Measurements from ENCODE around the gene EIF6. TPM values are rescaled to one million over a fixed set of nuclear protein-coding genes. Genes with fewer than 3 reads are reported as not detected.

Gene EIF6
- polyA plus RNA-seq, 3 donors = 94.3 to 222 (median 190) TPM

- H3K27ac ChIP-seq (ENCODE audit: low read depth in 1 of 2, low read length in 2 of 2) = no peak overlapping the region
- no peak overlapping the region for H3K4me3 Mint-ChIP-seq
- H3K9me3 ChIP-seq (replicated peaks in 1 of 2; ENCODE audit: control insufficient read depth in 1 of 2, insufficient read depth in 1 of 2, low read length in 2 of 2) = no peaks in the 10 kb centered on the region
- H3K27me3 ChIP-seq (ENCODE audit: control insufficient read depth in 2 of 2, insufficient read depth in 2 of 2, low read length in 2 of 2) = no peaks in the 10 kb centered on the region
- H4K20me1 ChIP-seq (ENCODE audit: insufficient read depth, low read length) = peaks cover 5% of the 10 kb centered on the region
- TF ChIP-seq CTCF (IDR thresholded peaks at IDR 0.05) = no peak
- H3K27ac Mint-ChIP-seq = peak overlapping the region in 3 of 7 donors; percentile 5 to 68 (median 43)
- H3K36me3 Mint-ChIP-seq = peaks cover 5 to 13% of the 10 kb centered on the region in 2 donors
- no peak overlapping the region for H3K9ac ChIP-seq (ENCODE audit: insufficient read depth, low read length, poor library complexity, severe bottlenecking)
- H3K4me1 Mint-ChIP-seq = peaks cover 19% of the 10 kb centered on the region
- intact Hi-C loops (cut with micrococcal nuclease) = no loop called here
- H3K79me2 ChIP-seq (ENCODE audit: insufficient read depth, low read length) = peaks cover 36% of the 10 kb centered on the region
- H3K4me2 ChIP-seq (replicated peaks; ENCODE audit: extremely low read depth, low read length, poor library complexity, severe bottlenecking) = no peak overlapping the region
- H3K36me3 ChIP-seq (replicated peaks in 1 of 2; ENCODE audit: control insufficient read depth in 1 of 2, insufficient read depth in 2 of 2, low read length in 2 of 2) = peaks cover 6 to 15% of the 10 kb centered on the region in 2 donors
- DNase-seq = peak; percentile 13 to 66 (median 23)
- no CpG with 5 or more reads among the region's 5 CpGs for WGBS (ENCODE audit: insufficient coverage)
- no peaks in the 10 kb centered on the region for H3K9me3 Mint-ChIP-seq
- peaks cover 16 to 18% of the 10 kb centered on the region in 2 donors for H3K4me1 ChIP-seq (ENCODE audit: control insufficient read depth in 1 of 2, insufficient read depth in 2 of 2, low read length in 2 of 2)
- H3K4me3 ChIP-seq (replicated peaks in 1 of 3; ENCODE audit: low read depth in 2 of 3, low read length in 3 of 3) = no peak overlapping the region
- H3K27me3 Mint-ChIP-seq (ENCODE audit: low read depth in 3 of 3) = peaks cover 1 to 5% (median 4%) of the 10 kb centered on the region in 3 donors
- peak overlapping the region; percentile 94 for H2AFZ ChIP-seq (ENCODE audit: insufficient read depth, low read depth, low read length, poor library complexity, severe bottlenecking)
These were observed 1.2 kb upstream of the EIF6 start for GRCh38 chr20:35285806-35286076.

GRCh38 chr20:35284992-35285805 lies 627 bp upstream of the EIF6 start:
- Histone ChIP-seq H3K36me3 (replicated peaks in 1 of 2; ENCODE audit: control insufficient read depth in 1 of 2, insufficient read depth in 2 of 2, low read length in 2 of 2) (peaks cover 12 to 20% of the 10 kb centered on the region in 2 donors), H3K4me3 (replicated peaks in 1 of 3; ENCODE audit: low read depth in 2 of 3, low read length in 3 of 3) (peak overlapping the region; percentile 66 to 95 (median 91)), H4K20me1 (ENCODE audit: insufficient read depth, low read length) (peaks cover 5% of the 10 kb centered on the region), H3K27me3 (ENCODE audit: control insufficient read depth in 2 of 2, insufficient read depth in 2 of 2, low read length in 2 of 2) (no peaks in the 10 kb centered on the region), H3K4me1 (ENCODE audit: control insufficient read depth in 1 of 2, insufficient read depth in 2 of 2, low read length in 2 of 2) (peaks cover 16 to 18% of the 10 kb centered on the region in 2 donors), H3K27ac (ENCODE audit: low read depth in 1 of 2, low read length in 2 of 2) (peak overlapping the region in 1 of 2 donors; percentile 87), H3K4me2 (replicated peaks; ENCODE audit: extremely low read depth, low read length, poor library complexity, severe bottlenecking) (peak overlapping the region; percentile 92), H2AFZ (ENCODE audit: insufficient read depth, low read depth, low read length, poor library complexity, severe bottlenecking) (peak overlapping the region; percentile 94), H3K79me2 (ENCODE audit: insufficient read depth, low read length) (peaks cover 42% of the 10 kb centered on the region), H3K9me3 (replicated peaks in 1 of 2; ENCODE audit: control insufficient read depth in 1 of 2, insufficient read depth in 1 of 2, low read length in 2 of 2) (no peaks in the 10 kb centered on the region), H3K9ac (ENCODE audit: insufficient read depth, low read length, poor library complexity, severe bottlenecking) (peak overlapping the region; percentile 89)
- intact Hi-C loops (cut with micrococcal nuclease) = no loop called here
- TF ChIP-seq CTCF (IDR thresholded peaks at IDR 0.05) = no peak
- H3K27me3 Mint-ChIP-seq (ENCODE audit: low read depth in 3 of 3) = peaks cover 1 to 5% (median 4%) of the 10 kb centered on the region in 3 donors
- H3K4me3 Mint-ChIP-seq = peak overlapping the region; percentile 96 to 97
- peak overlapping the region in 6 of 7 donors; percentile 73 to 96 (median 94) for H3K27ac Mint-ChIP-seq
- DNase-seq = peak in 1 of 3 donors; percentile 17
- peaks cover 11 to 19% of the 10 kb centered on the region in 2 donors for H3K36me3 Mint-ChIP-seq
- H3K4me1 Mint-ChIP-seq = peaks cover 19% of the 10 kb centered on the region
- H3K9me3 Mint-ChIP-seq = no peaks in the 10 kb centered on the region
- WGBS (ENCODE audit: insufficient coverage) = 60% methylated on average over 15 of the region's 19 CpGs
